Activated naive CD4-positive, alpha-beta T cell treated with anti-CD3 and anti-CD28 coated beads, Interleukin-2, amount 10 ng/mL, durations not matched to agents 7 days and 5 days (primary cell): ENCODE results near the gene WWOX.

Experiments used
- CTCF ChIA-PET: fragments of 350-600 bp; sonication (Branson Sonifier 250); formaldehyde crosslinking; loops from one replicate; lab custom pipeline; 2021; ENCODE audit warnings: antibody characterized with exemption; lab: Charles Lee
- DNase-seq: peaks from one replicate; pipeline ENCODE4 v3.0.0-alpha.2; 2020
- H3K27ac Mint-ChIP-seq: one replicate; pipeline ENCODE4 v1.8.0; 2021; ENCODE audit warnings: mild to moderate bottlenecking, moderate library complexity, mixed read lengths
- H3K27me3 Mint-ChIP-seq: one replicate; pipeline ENCODE4 v1.8.0; 2021; ENCODE audit warnings: mild to moderate bottlenecking, mixed read lengths
- H3K36me3 Mint-ChIP-seq: one replicate; pipeline ENCODE4 v1.8.0; 2021; ENCODE audit warnings: mixed read lengths
- H3K4me1 Mint-ChIP-seq: one replicate; pipeline ENCODE4 v1.8.0; 2021; ENCODE audit warnings: mixed read lengths
- H3K4me3 Mint-ChIP-seq: one replicate; pipeline ENCODE4 v1.8.0; 2021; ENCODE audit warnings: mild to moderate bottlenecking, moderate library complexity, mixed read lengths
- H3K9me3 Mint-ChIP-seq: one replicate; pipeline ENCODE4 v1.8.0; 2021; ENCODE audit warnings: mixed read lengths

Gene WWOX

DNA sequence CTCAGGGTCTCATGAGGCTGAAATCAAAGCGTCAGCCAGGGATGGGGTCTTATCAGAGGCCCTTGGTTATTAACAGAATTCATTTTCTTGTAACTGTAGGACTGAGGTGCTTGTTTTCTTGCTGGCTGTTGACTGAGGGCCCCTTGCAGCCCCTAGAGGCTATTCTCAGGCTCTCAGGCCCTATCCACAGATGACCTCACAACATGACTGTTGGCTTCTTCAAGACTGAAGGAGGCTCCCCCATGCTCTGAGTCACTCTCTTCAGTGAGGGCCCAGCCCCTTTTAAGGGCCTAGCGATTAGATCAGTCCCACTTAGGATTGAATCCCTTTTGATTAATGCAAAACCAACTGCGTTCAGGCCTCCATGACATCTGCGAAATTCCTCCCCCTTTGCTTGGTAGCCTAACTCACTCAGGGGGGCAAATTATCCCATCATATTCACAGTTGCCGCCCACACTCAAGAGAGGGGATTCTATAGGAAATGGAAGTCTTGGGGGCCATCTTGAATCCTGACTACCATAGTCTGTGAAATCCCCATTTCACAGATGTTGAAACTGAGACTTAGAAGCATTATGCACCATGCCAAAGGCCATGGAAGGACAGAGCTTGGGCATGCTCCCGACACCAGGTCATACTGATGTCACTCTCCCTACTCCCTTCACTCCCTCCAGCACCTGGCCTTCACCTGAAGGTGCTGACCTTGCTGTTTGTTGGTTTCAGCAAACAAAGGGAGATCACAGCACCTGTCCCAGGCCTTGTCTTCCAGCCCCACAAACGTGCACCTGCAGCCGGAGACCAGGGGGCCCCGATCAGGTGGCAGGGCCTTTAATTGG lies 908.8 kb downstream of the WWOX start:
- no peaks in the 10 kb centered on the region for H3K9me3 Mint-ChIP-seq
- H3K27ac Mint-ChIP-seq, result no peak overlapping the region
- no peaks in the 10 kb centered on the region for H3K4me1 Mint-ChIP-seq
- no peak overlapping the region for H3K4me3 Mint-ChIP-seq
- H3K36me3 Mint-ChIP-seq, result peaks cover 3% of the 10 kb centered on the region
- DNase-seq, result no peak
- H3K27me3 Mint-ChIP-seq, result no peaks in the 10 kb centered on the region
- CTCF ChIA-PET, result no interaction called here

DNA sequence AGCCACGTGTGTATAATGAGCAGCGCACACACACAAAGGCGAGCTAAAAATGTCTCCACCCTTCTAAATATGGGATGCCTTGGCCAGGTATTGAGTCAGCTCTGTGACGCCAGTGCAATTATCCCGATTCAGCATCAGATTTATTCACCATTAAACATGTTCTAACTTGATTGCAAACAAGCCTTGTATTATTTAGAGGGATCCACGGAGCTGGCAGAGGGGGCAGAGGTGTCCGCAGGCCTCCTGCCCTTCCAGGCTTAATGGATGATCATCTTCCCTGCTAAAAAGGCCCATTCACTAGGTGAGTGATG lies 909.4 kb downstream of the WWOX start:
- no peaks in the 10 kb centered on the region for H3K27me3 Mint-ChIP-seq
- no peak overlapping the region for H3K27ac Mint-ChIP-seq
- no peak overlapping the region for H3K4me3 Mint-ChIP-seq
- no peaks in the 10 kb centered on the region for H3K9me3 Mint-ChIP-seq
- CTCF ChIA-PET, result no interaction called here
- H3K36me3 Mint-ChIP-seq, result peaks cover 3% of the 10 kb centered on the region
- no peaks in the 10 kb centered on the region for H3K4me1 Mint-ChIP-seq
- DNase-seq, result no peak

DNA sequence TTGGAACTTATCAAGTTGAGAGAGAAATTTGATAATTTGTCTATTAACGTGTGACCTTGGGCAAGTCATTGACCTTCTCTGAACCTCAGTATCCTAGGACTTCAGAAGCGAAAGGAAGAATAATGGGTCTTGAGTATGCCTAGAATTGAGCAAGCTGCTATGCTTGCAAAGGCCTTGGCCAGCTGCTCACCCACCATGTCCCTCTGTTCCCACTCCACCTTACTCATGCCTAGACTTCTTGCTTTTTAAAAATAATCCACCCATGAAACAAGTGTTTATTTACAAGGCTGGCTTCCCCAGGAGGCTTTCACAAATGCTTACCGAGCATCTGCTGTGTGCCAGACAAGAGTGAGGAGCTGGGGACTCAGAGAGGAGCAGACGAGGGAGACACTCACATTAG lies 910.4 kb downstream of the WWOX start:
- CTCF ChIA-PET, result no interaction called here
- H3K27me3 Mint-ChIP-seq, result no peaks in the 10 kb centered on the region
- no peak for DNase-seq
- H3K4me3 Mint-ChIP-seq, result no peak overlapping the region
- no peaks in the 10 kb centered on the region for H3K4me1 Mint-ChIP-seq
- peaks cover 3% of the 10 kb centered on the region for H3K36me3 Mint-ChIP-seq
- no peak overlapping the region for H3K27ac Mint-ChIP-seq
- no peaks in the 10 kb centered on the region for H3K9me3 Mint-ChIP-seq

DNA sequence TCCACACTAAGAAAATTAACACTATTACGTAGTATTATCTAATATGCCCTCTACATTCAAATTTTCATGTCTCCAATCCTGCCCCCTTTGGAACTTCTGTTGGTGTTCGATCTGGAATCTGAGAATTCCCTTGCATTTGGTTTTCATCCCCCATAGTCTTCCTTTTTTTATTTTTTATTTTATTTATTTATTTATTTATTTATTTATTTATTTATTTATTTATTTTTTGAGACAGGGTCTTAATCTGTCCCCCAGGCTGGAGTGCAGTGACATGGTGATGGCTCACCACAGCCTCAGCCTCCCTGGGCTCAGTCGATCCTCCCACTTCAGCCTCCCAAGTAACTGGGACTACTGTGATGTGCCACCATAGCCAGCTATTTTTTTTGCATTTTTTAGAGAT lies 911.8 kb downstream of the WWOX start:
- Mint-ChIP-seq H3K27ac (no peak overlapping the region), H3K4me3 (no peak overlapping the region), H3K4me1 (no peaks in the 10 kb centered on the region), H3K36me3 (peaks cover 3% of the 10 kb centered on the region), H3K9me3 (no peaks in the 10 kb centered on the region), H3K27me3 (no peaks in the 10 kb centered on the region)
- CTCF ChIA-PET, result no interaction called here
- DNase-seq, result no peak

DNA sequence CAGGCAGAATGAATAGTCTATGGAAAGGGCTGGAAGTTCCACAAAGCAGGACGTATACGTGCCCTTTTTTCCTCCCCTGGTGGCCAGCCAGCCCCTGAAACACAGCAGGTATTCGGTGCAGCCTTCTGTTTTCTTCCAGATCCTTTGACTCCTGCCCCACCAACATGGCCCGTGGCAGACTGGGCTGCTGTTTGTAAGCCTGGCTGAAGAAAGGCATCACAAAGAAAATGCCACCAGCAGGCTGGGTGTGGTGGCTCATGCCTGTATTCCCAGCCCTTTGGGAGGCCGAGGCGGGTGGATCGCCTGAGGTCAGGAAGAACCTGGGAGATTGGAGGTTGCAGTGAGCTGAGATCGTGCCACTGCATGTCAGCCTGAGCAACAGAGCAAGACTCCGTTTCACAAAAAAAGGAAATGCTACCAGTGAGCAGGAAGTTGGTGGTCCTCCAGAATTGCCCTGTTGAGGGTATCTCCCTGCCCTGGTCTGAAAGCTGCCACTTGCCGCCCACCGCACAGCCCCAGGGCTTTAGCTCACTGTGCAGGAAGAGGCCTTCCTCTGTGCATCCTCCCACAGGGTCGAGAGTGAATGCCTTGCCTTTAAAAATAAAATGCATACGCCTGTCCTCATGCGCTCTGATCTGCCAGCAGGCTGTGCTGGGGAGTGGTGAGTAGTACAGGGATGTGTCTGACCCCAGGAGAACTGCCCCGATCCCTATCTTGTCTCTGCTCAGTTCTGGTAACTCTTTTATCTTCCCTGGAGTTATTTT lies 913.4 kb downstream of the WWOX start:
- H3K4me1 Mint-ChIP-seq, result no peaks in the 10 kb centered on the region
- CTCF ChIA-PET, result no interaction called here
- H3K27me3 Mint-ChIP-seq, result no peaks in the 10 kb centered on the region
- H3K27ac Mint-ChIP-seq, result no peak overlapping the region
- DNase-seq, result no peak
- no peaks in the 10 kb centered on the region for H3K36me3 Mint-ChIP-seq
- no peak overlapping the region for H3K4me3 Mint-ChIP-seq
- H3K9me3 Mint-ChIP-seq, result no peaks in the 10 kb centered on the region

DNA sequence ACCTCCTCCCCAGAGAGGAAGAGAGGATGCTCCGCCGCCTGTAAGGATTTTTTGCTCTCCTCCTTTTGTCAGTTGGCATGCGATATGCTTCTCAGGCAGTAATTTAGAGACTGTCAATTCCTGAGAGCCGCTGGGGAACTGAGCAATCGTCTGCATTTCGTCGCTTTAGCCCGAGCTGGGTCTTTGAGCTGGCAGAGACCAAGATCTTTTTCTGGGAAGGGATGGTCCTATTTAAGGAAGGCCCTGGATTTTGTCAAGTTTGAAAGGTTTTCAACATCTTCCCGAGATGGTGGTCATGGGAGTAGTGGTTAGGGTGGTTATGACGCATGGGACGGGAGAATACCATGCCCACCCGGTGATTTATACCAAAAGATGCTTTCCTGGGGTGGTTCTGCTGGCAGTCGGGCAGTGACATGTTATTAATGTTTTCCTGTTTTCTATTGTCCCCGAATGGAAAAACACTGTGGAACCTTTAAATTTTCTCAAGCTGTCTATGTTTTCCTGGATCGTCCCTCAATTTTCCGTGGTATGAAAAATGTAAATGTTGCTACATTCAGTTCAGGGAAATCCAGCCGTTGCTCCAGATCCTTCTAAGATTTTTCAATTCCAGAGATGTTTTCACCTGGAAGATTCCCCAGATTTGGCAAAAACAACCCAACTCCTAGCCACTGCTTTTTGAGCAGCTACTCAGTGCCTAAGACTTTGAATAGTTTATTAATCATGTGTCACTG lies 914.6 kb downstream of the WWOX start:
- H3K27ac Mint-ChIP-seq, result no peak overlapping the region
- no peak for DNase-seq
- no peak overlapping the region for H3K4me3 Mint-ChIP-seq
- no peaks in the 10 kb centered on the region for H3K36me3 Mint-ChIP-seq
- no peaks in the 10 kb centered on the region for H3K9me3 Mint-ChIP-seq
- no peaks in the 10 kb centered on the region for H3K27me3 Mint-ChIP-seq
- no peaks in the 10 kb centered on the region for H3K4me1 Mint-ChIP-seq
- CTCF ChIA-PET, result no interaction called here

DNA sequence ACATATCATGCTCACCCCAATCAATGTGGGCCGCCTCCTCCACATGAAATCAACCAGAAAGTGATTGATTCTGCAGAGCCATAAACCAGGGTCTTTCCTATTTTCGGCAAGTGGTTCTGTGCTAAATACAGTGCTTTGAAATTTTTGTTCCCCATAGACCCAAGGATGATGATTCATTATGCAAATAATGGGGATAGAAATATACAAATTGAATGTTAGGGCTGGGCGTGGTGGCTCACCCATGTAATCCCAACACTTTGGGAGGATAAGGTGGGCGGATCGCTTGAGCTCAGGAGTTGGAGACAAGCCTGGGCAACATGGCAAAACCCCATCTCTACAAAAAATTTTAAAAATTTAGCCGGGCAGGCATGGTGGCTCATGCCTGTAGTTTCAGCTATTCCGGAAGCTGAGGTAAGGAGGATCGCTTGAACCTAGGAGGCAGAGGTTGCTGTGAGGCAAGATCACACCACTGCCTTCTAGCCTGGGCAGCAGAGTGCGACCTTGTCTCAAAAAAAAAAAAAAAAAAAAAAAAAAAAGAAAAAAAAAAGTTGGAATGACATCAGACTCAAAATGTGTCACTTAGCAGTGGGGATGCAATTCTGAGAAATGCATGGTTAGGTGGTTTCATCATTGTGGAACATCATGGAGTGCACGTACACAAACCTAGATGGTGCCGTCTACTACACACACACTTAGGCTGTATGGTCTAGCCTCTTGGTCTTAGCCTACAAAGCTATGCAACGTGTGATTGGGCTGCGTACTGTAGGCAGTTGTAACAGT lies 919.4 kb downstream of the WWOX start:
- no peak overlapping the region for H3K4me3 Mint-ChIP-seq
- CTCF ChIA-PET, result no interaction called here
- no peaks in the 10 kb centered on the region for H3K36me3 Mint-ChIP-seq
- DNase-seq, result no peak
- no peak overlapping the region for H3K27ac Mint-ChIP-seq
- no peaks in the 10 kb centered on the region for H3K4me1 Mint-ChIP-seq
- H3K27me3 Mint-ChIP-seq, result no peaks in the 10 kb centered on the region
- H3K9me3 Mint-ChIP-seq, result no peaks in the 10 kb centered on the region

DNA sequence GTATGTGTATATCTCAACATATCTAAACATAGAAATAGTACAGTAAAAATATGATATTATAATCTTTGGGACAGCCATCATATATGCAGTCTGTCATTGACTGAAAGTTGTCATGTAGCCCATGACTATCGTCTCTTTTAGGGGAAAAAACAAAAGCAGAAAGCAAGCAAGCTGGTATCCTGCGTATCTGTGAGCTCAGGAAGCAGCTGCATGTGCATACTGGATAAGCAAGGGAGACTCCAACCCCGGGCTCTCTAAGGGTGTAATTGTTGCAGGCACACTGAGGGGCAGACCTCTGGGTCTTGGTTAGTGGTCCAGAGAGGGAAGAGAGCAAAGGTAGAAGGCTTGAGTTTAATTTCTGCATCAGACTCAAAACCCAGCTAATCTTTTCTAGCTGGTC lies 920.0 kb downstream of the WWOX start:
- Mint-ChIP-seq H3K4me1 (no peaks in the 10 kb centered on the region), H3K9me3 (no peaks in the 10 kb centered on the region), H3K36me3 (no peaks in the 10 kb centered on the region), H3K27me3 (no peaks in the 10 kb centered on the region), H3K27ac (no peak overlapping the region), H3K4me3 (no peak overlapping the region)
- CTCF ChIA-PET, result no interaction called here
- DNase-seq, result no peak

DNA sequence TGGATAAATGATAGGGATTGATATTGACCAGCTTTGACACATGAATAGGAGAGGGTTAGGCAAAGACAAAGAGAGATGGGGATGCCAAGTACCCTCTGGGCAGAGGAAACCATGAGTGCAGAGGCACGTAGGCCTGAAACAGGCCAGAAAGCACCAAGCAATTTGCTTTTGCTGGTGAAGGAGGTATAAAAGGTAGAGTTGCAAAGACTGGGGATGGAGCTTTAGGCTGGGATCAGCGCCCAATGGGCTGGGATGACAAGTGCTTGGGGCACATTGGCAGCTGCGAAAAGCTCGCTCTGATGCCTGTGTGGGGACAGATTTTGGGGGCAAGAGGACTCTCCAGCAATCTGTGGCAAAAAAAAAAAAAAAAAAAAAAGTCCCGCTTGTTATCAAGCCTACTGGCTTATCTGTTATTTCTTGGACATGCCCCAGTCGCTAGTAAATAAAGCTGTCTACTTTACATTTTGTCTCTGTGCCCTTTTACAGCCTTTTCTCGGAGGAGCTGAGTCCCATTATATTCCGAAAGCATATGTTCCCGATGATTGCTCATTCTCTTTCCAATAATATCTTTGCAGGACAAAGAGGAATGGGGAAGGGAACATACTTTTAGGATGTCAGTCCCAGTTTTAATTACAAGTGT lies 922.7 kb downstream of the WWOX start:
- no peak overlapping the region for H3K27ac Mint-ChIP-seq
- DNase-seq, result no peak
- H3K27me3 Mint-ChIP-seq, result no peaks in the 10 kb centered on the region
- no peaks in the 10 kb centered on the region for H3K9me3 Mint-ChIP-seq
- H3K4me3 Mint-ChIP-seq, result no peak overlapping the region
- no peaks in the 10 kb centered on the region for H3K36me3 Mint-ChIP-seq
- CTCF ChIA-PET, result no interaction called here
- no peaks in the 10 kb centered on the region for H3K4me1 Mint-ChIP-seq

DNA sequence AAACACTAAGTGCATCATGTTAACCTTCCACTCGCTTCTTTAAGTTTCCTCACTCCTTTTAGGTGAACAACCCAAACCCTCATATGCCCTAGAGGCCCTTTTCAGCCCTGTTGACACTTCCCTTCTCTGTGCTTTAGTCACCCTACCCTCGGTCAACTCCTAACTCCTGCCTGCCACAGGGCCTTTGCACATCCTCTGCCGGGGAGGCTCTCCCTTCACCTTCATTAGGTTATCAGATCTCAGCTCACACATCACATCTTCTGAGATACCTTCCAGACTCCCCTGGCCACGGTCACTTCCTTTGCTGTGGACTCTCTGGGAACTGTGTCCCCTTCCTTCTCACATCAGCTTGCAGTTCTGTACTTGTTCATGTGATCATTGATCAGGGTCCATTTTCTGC lies 926.7 kb downstream of the WWOX start:
- Mint-ChIP-seq H3K27ac (no peak overlapping the region), H3K36me3 (no peaks in the 10 kb centered on the region), H3K9me3 (no peaks in the 10 kb centered on the region), H3K4me3 (no peak overlapping the region), H3K4me1 (no peaks in the 10 kb centered on the region), H3K27me3 (no peaks in the 10 kb centered on the region)
- no peak for DNase-seq
- CTCF ChIA-PET, result no interaction called here

DNA sequence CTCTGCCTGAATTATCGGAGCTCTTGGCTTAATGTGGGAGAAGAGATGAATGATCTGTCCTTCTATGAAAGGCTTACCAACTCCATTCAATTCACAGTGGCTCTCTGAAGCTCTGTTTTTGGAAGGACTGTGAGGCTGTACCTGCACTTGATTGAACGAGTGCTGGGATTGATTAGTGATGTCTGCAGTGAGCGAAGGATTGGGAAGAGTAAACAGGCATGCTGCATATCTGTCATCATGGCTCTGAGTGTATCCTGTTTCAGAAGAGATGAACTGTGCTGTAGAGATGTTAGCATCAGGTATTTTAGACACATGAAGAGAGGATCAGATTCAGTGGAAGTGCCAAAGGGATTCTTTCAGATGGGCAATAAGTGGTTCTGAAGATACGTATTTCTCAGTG lies 937.1 kb downstream of the WWOX start:
- Mint-ChIP-seq H3K9me3 (peaks cover 4% of the 10 kb centered on the region), H3K27ac (no peak overlapping the region), H3K4me3 (no peak overlapping the region), H3K27me3 (no peaks in the 10 kb centered on the region), H3K4me1 (no peaks in the 10 kb centered on the region), H3K36me3 (no peaks in the 10 kb centered on the region)
- CTCF ChIA-PET, result no interaction called here
- no peak for DNase-seq

DNA sequence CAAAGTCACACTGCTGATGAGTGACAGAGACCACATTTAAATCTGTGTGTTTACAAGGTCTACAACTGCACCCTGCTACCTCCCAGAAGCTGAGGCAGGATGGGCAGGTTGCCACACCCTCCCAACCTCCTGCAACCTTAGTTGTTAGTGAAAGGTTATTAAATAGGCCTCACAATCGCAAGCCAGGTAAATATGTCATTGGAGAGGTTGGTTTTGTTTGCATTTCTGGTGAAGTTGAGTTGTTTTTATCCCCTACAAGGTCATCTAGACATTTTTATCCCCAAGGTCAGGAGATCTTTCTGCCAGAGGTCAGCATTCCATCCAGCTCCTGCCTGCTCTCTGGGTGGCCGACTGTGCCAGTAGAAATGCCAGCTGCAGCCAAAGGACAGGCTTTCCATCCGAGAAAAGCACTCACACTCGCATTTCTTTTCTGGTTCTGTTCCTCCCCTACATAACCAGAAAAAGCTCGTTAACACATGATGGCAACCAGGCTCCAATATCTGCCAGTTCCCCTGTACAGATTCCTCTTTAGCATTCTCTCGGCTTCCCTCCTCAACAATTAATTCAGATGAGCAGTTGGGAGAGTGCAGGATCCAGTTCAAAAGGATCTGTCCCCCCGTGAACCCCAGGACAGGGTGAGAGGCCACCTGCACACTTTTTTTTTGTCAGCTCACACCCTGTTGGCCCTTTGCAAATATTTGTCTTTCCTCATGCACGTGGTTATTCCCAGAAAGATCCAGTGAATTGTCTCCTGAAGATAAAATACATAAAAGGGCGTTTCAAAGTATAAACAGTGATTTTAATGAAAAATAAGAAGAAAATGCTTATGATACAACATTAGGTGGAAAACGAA lies 938.3 kb downstream of the WWOX start:
- Mint-ChIP-seq H3K27me3 (no peaks in the 10 kb centered on the region), H3K27ac (no peak overlapping the region), H3K36me3 (no peaks in the 10 kb centered on the region), H3K9me3 (peaks cover 4% of the 10 kb centered on the region), H3K4me3 (no peak overlapping the region), H3K4me1 (peaks cover under 1% of the 10 kb centered on the region)
- DNase-seq, result no peak
- CTCF ChIA-PET, result no interaction called here

DNA sequence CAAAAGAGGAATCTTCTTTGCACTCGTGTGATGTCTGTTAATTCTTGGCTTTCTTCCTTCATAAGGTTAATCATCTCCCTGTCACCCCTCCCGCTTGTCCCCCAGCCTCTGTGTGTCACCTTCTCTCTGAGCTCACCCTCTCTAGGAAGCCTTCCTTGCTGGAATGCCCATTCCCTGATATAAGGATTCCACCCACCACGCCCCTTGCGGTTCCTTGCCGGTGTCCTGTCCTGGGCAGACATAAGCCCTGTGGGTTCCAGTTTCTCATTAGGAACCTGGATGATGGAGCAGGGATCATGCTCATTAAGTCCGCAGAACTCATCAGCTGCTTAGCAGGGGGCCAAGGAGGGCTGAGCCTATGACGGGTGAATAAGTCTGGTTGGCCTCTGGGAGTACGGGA lies 941.8 kb downstream of the WWOX start:
- Mint-ChIP-seq H3K9me3 (no peaks in the 10 kb centered on the region), H3K36me3 (no peaks in the 10 kb centered on the region), H3K4me3 (no peak overlapping the region), H3K27me3 (no peaks in the 10 kb centered on the region), H3K27ac (no peak overlapping the region), H3K4me1 (peaks cover 11% of the 10 kb centered on the region)
- CTCF ChIA-PET, result no interaction called here
- no peak for DNase-seq
